Neutrophil (primary cell): ENCODE results near the gene NCOA5.

ENCODE experiments used
- H3K27ac ChIP-seq: fragments of 200-600 bp; sonication (generic); 2 replicates; pipeline ENCODE4 v1.5.1; 2016; ENCODE audit warnings: mild to moderate bottlenecking, moderate library complexity
- H3K27me3 ChIP-seq: fragments of 200-600 bp; sonication (generic); 2 replicates; pipeline ENCODE4 v1.6.0; 2016; ENCODE audit warnings: mild to moderate bottlenecking
- H3K36me3 ChIP-seq: fragments of 200-600 bp; sonication (generic); 2 replicates; pipeline ENCODE4 v1.5.1; 2017
- H3K4me1 ChIP-seq, 2 experiments: fragments of 200-600 bp in 1 of 2; sonication (generic) in 1 of 2; 1 replicate in 1 of 2; 2 replicates in 1 of 2; pipeline versions ENCODE4 v1.5.1 to v1.6.1; 2013 to 2016; ENCODE audit warnings: low read depth in 1 of 2, low read length in 1 of 2, mild to moderate bottlenecking in 1 of 2, moderate library complexity in 1 of 2; ENCODE audit not compliant: control insufficient read depth in 1 of 2, insufficient read depth in 1 of 2
- H3K4me3 ChIP-seq, 2 experiments: fragments of 200-600 bp in 1 of 2; sonication (generic) in 1 of 2; 1 replicate in 1 of 2; 2 replicates in 1 of 2; pipeline ENCODE4 v1.5.1; 2013 to 2016; ENCODE audit warnings: low read depth in 1 of 2, low read length in 1 of 2, mild to moderate bottlenecking in 1 of 2, moderate library complexity in 1 of 2
- H3K9me3 ChIP-seq: fragments of 200-600 bp; sonication (generic); 2 replicates; pipeline ENCODE4 v1.5.1; 2016
- TF ChIP-seq, protein P1 (sequence below): fragments of 200-600 bp; sonication (generic); IDR thresholded peaks from 2 replicates; pipeline ENCODE4 v1.5.1; 2016; ENCODE audit warnings: antibody characterized with exemption

The NCOA5 gene

GRCh38 chr20:46122516-46123481 lies 33.0 kb upstream of the NCOA5 start:
- H3K4me1 ChIP-seq = peaks cover 5 to 7% of the 10 kb centered on the region in 2 experiments

DNA sequence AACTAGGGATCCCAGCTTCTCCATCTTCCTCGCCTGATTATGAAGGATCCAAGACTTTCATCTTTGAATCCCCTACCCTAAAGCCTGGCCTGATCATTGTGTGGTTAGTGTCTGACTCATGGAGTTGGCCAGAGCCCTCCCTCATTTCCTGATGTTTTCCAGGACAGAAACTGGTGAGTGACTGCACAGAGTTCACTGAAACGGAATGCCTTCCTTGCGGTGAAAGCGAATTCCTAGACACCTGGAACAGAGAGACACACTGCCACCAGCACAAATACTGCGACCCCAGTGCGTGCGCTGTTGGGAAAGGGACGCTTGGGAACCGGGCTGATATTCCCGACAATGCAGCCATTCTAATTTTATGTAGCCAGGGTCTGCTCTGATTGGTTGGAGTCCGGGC lies 32.3 kb upstream of the NCOA5 start:
- Histone ChIP-seq H3K9me3 (no peaks in the 10 kb centered on the region), H3K36me3 (no peaks in the 10 kb centered on the region), H3K27me3 (peaks cover 29% of the 10 kb centered on the region), H3K27ac (no peak overlapping the region), H3K4me3 (no peak overlapping the region), H3K4me1 (peaks cover 10 to 13% of the 10 kb centered on the region in 2 experiments)
- TF ChIP-seq, protein P1, sequence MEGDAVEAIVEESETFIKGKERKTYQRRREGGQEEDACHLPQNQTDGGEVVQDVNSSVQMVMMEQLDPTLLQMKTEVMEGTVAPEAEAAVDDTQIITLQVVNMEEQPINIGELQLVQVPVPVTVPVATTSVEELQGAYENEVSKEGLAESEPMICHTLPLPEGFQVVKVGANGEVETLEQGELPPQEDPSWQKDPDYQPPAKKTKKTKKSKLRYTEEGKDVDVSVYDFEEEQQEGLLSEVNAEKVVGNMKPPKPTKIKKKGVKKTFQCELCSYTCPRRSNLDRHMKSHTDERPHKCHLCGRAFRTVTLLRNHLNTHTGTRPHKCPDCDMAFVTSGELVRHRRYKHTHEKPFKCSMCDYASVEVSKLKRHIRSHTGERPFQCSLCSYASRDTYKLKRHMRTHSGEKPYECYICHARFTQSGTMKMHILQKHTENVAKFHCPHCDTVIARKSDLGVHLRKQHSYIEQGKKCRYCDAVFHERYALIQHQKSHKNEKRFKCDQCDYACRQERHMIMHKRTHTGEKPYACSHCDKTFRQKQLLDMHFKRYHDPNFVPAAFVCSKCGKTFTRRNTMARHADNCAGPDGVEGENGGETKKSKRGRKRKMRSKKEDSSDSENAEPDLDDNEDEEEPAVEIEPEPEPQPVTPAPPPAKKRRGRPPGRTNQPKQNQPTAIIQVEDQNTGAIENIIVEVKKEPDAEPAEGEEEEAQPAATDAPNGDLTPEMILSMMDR = no peak

More at GRCh38 chr20:46122516-46123481, 33.0 kb upstream of the NCOA5 start:
- Histone ChIP-seq H3K4me3 (no peak overlapping the region), H3K27ac (no peak overlapping the region), H3K9me3 (no peaks in the 10 kb centered on the region), H3K36me3 (no peaks in the 10 kb centered on the region), H3K27me3 (peaks cover 28% of the 10 kb centered on the region)
- TF ChIP-seq, protein P1 = no peak

DNA sequence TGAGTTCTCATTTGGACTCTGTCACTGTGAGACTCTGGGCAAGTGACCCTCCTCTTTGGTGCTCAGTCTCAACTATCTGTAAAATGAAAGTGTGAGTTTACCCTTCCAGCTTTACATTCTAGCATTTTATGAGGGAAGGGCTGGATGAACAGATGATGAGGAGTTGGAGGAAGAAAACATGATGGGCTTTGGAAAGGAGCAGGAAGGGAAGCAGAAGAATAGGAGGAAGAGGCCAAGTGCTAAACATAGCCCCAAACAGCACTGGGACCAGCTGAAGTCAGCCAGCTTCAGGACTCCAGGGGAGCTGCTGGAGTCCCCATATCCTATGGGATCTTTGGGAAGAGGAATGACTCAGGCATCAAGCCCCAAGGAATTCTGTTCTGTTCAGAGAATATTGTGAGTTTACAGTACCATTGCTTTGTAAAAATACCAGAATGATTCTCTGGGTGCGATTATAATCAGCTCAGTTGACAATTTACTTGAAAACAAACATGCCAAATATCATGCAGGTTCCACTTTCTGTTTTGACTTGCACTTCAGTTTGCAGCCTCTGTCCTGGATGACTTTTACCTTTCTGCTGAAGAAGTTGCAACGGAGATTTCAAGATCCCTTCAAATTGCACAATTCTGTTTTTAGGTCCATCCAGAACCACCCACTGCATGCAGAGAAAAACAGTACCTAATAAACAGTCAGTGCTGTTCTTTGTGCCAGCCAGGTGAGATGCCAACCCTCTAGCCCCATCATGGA lies 31.6 kb upstream of the NCOA5 start:
- H3K4me3 ChIP-seq = no peak overlapping the region
- TF ChIP-seq, protein P1 = no peak
- no peaks in the 10 kb centered on the region for H3K9me3 ChIP-seq
- peaks cover 10 to 13% of the 10 kb centered on the region in 2 experiments for H3K4me1 ChIP-seq
- H3K36me3 ChIP-seq = no peaks in the 10 kb centered on the region
- H3K27ac ChIP-seq = no peak overlapping the region
- H3K27me3 ChIP-seq = peaks cover 32% of the 10 kb centered on the region

DNA sequence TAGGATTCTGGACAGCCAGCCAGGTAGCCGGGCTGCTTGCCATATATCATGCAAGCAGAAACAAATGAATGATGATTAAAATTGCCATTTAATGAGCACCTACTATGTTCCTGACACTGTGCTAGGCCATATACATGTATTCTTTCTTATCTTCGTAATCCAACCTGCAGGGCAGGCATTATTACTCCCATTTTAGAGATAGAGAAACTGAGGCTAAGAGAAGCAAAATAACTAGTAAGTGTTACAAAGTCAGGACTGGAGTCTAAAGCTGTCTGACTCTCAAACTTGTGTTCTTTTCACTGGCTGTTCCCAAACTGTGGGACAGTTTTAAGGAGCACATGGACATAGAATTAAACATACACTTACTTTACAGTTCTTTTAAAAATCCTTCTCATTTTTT lies 30.4 kb upstream of the NCOA5 start:
- TF ChIP-seq, protein P1 = no peak
- Histone ChIP-seq H3K27ac (no peak overlapping the region), H3K27me3 (peaks cover 44% of the 10 kb centered on the region), H3K4me3 (no peak overlapping the region), H3K36me3 (no peaks in the 10 kb centered on the region), H3K9me3 (no peaks in the 10 kb centered on the region), H3K4me1 (peaks cover 10 to 13% of the 10 kb centered on the region in 2 experiments)

DNA sequence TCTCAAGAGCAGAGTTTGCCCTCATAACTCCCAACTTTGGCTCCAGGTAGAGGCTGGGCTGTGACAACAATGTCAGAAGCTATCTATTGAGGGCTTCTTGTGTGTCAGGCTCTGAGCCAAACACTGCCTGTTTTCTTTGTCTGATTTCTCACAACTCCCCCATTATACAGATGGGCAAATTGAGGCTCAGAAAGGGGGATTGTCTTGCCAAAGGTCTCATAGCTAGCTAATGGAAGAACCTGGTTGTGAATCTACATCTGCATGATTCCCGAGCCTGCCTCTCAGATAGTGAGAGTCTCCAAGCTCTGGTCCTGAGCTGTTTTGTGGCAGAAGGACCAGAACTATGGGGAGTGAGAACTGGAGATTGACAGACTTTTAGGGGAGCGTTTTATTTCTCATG lies 29.8 kb upstream of the NCOA5 start:
- Histone ChIP-seq H3K9me3 (no peaks in the 10 kb centered on the region), H3K4me3 (no peak overlapping the region), H3K4me1 (peaks cover 10 to 13% of the 10 kb centered on the region in 2 experiments), H3K27ac (no peak overlapping the region), H3K27me3 (peaks cover 50% of the 10 kb centered on the region), H3K36me3 (no peaks in the 10 kb centered on the region)
- TF ChIP-seq, protein P1 = no peak
